NCI-H345 (cell line): Measurements from ENCODE around the gene SMCO4.
"Not testable (repeated sequence)": the region's sequence is repeated elsewhere in the genome, so short reads cannot be mapped to it uniquely, and the experiment has no call there.

Experiments used
- DNase-seq: peaks from one replicate; lab custom pipeline; 2025; lab: John Stamatoyannopoulos, UW

SMCO4 gene

GRCh38 chr11:93543292-93543977 is at the start of gene SMCO4:
TSS of gene SMCO4 (minus strand) at chr11:93543391. CDS start at chr11:93479189, 64,202 bp downstream.
- peak; percentile 87 for DNase-seq

GRCh38 chr11:93591247-93591898 is 48.2 kb upstream of the SMCO4 start:
- DNase-seq, result no peak

DNA sequence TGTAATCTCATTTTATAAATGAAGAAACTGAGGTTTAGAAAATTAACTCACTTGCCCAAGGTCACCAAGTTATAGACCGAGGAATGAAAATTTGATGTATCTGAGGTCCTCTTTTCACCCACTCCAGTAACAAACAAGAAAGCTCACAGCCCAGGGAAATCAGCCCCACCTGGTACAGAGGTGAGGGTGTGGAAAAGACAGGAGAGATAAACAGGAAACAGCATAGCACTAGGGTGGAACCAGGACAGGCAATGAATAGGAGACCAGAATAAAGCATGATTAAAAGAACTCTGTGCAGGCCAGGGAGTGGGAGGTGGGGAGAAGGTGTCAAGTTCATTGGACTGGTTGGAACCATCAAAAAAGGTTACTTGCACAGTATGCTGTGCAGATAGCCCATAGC is 46.2 kb upstream of the SMCO4 start:
- no peak for DNase-seq

DNA sequence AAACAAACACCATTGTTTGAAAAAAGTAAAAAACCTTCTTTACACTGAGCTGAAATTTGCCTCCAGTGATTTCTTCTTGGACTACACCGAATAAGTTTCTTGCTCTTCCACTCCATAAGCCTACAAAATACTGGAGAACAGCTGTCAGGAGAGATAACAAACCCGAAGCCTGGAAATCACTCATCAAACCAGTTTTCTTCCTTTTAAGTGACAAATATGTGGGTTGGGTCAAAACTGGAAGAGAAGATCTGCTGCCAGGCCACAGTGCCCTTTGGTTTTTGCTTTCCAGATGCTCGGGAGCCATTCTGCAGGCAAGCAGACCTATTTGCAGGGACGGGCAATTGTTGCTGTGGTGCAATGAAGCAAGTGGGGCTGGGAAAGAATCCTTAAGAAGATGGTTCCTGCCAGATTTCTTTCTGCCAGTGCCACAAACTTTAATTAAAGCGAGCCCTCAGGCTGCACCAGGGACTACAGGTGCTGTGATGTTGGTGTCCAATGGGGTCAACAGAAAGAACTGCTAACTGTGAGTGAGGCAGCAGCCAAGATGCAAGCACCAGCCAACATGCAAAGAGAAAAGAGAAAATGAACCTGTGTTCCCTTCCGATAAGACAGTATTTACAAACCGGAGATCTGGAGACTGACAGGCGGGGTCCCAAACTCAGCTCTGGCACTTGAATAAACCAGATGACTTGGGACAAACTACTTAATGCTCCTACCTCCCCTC is 44.8 kb upstream of the SMCO4 start:
- no peak for DNase-seq

- not testable (repeated sequence) for DNase-seq
These were observed 44.2 kb upstream of the SMCO4 start for GRCh38 chr11:93587425-93587824.

- no peak for DNase-seq
These were observed 42.6 kb upstream of the SMCO4 start for GRCh38 chr11:93585758-93586157.

DNA sequence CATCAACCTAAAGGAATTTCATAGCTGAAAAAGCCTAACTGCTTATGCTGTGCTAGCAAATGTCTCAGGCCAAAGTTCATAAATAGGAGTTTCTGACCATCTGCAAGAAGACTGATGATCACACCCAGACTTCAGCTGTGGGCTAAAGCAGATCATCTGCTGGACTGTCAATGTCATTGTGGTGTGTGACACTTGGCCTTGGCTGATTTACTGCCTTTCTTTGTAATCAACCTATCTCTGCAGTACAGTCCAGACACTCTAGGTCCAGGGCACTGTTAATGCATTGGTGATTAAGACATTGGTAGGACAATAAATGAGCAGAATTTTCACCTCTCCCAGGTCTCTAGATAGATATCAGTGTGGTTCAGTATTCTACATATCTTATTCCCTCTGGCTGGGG is 40.3 kb upstream of the SMCO4 start:
- no peak for DNase-seq

GRCh38 chr11:93579187-93579751 is 36.1 kb upstream of the SMCO4 start:
- DNase-seq, result no peak

GRCh38 chr11:93577286-93577685 is 34.1 kb upstream of the SMCO4 start:
- DNase-seq, result no peak

DNA sequence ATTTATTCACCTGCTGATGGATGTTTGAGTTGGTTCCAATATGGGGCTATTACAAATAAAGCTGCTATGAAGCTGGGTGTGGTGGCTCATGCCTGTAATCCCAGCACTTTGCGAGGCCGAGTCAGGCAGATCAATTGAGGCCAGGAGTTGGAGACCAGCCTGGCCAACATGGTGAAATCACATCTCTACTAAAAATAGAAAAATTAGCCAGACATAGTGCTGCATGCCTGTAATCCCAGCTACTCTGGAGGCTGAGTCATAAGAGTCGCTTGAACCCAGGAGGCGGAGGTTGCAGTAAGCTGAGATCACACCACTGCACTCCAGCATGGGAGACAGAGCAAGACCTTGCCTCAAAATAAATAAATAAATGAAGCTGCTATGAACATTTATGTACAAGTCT is 33.7 kb upstream of the SMCO4 start:
- not testable (repeated sequence) for DNase-seq

DNA sequence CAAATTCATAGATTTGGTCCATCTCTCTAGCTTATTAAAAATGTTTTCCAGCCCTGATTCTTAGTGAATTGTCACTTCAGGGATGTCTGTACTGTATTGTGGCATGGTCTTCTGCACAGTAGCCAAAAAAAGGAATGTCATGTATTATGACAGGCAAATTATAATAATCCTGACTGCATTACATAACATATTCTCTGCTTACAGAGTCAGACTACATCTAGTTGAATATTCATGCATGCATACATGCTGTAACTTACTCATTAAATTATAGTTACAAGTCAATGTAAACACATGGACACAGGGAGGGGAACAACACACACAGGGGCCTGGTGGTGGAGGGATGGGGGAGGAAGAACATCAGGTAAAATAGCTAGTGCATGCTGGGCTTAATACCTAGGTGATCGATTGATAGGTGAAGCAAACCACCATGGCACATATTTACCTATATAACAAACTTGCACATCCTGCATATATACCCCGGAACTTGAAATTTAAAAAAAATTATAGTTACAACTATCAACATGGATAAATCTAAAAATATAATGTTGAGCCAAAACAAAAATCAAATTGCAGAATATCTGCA is 31.5 kb upstream of the SMCO4 start:
- no peak for DNase-seq

GRCh38 chr11:93573184-93573583 is 30.0 kb upstream of the SMCO4 start:
- DNase-seq, result no peak

- DNase-seq, result no peak
These were observed 29.4 kb upstream of the SMCO4 start for GRCh38 chr11:93572621-93573020.

- no peak for DNase-seq
These were observed 29.0 kb upstream of the SMCO4 start for GRCh38 chr11:93572171-93572570.

DNA sequence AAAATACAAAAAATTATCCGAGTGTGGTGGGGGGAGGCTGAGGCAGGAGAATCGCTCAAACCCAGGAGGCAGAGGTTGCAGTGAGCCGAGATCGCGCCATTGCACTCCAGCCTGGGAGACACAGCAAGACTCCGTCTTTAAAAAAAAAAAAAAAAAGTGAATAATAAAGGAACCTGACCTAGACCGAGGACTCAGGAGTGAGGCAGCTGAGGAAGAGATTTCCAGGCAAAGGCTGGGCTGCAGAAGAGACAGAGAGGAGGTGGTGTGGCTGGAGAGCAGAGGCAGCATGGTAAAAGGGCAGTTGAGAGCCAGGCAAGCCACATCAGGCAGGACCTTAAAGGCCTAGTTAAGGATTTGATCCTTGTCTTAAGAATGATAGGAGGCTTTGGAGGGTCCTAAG is 28.4 kb upstream of the SMCO4 start:
- DNase-seq, result no peak

GRCh38 chr11:93570759-93571413 is 27.7 kb upstream of the SMCO4 start:
- no peak for DNase-seq

DNA sequence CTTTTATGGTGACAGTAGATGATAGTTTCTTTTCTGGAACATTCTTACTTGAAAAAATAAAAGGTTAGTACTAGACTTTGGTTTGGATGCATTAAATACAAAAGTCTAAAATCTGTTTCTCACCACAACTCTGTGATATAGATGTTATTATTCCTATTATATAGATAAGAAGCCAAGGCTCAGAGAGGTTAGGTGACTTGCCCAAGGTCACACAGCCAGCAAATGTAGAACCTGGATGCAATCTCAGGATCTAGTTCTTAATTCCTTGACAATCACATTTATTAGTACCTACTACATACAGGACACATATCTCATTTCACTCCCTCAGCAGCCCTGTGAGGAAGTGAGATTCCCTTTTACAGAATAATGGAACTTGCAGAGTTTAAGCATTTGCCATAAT is 26.3 kb upstream of the SMCO4 start:
- DNase-seq, result no peak

DNA sequence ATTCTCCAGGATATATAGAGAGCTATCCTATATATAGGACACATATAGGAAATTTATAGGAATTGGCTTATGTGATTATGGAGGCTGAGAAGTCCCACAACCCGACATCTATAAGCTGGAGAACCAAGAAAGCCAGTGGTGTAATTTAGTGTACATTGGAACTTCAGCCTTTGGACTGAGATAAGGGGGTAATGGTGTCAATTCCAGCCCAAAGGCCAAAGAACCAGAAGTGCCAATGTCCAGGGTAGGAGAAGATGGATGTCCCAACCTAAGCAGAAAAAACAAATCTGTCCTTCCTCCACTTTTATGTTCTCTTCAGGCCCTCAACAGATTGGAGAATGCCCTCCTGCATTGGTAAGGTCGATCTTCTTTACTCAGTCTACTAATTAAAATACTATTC is 25.5 kb upstream of the SMCO4 start:
- DNase-seq, result no peak

GRCh38 chr11:93567401-93567895 is 24.3 kb upstream of the SMCO4 start:
- no peak for DNase-seq

- no peak for DNase-seq
These were observed 21.7 kb upstream of the SMCO4 start for GRCh38 chr11:93564895-93565294.

DNA sequence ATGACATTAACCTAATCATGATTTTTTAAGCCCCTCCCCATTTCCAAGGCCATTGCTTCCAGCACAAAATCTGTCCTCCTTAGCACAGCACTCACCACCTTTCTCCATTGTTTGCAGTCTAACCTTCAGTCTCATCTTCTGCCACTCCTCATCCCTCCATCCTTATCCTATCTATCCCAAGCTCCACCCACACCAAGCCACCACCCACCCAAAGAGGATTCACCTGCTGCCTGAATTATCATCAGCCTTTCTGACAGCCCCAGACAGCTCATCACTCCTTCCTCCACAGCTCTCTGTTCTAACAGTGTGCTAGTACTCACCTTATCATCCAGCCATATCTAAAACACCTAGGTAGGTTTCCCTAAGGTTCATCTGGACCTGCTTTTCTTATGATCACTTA is 20.7 kb upstream of the SMCO4 start:
- no peak for DNase-seq
